ENCODE results near the gene NQO1. TPM values are rescaled to one million over a fixed set of nuclear protein-coding genes. Genes with fewer than 3 reads are reported as not detected.
"Not testable (repeated sequence)": the region's sequence is repeated elsewhere in the genome, so short reads cannot be mapped to it uniquely, and the experiment has no call there.

The NQO1 gene
- total RNA-seq, 1 experiment from 2014 or later: 3,651 TPM

GRCh38 chr16:69745959-69746358 lies 19.6 kb upstream of the NQO1 start:
- DNase-seq (ENCODE audit: low read depth): no peak
- in situ Hi-C loops (cut with HindIII; ENCODE audit: low pct_unique_long_range_greater_than_20kb, low sequenced_read_pairs): no loop called here

- in situ Hi-C loops (cut with HindIII; ENCODE audit: low pct_unique_long_range_greater_than_20kb, low sequenced_read_pairs): no loop called here
- no peak for DNase-seq (ENCODE audit: low read depth)
Observed at GRCh38 chr16:69745232-69745612, 18.9 kb upstream of the NQO1 start.

GRCh38 chr16:69744363-69745231 lies 18.2 kb upstream of the NQO1 start:
- no peak for DNase-seq (ENCODE audit: low read depth)
- in situ Hi-C loops (cut with HindIII; ENCODE audit: low pct_unique_long_range_greater_than_20kb, low sequenced_read_pairs): no loop called here

- peak; percentile 88 for DNase-seq (ENCODE audit: low read depth)
- in situ Hi-C loops (cut with HindIII; ENCODE audit: low pct_unique_long_range_greater_than_20kb, low sequenced_read_pairs): no loop called here
Observed at GRCh38 chr16:69741951-69742904, 15.9 kb upstream of the NQO1 start.

GRCh38 chr16:69741519-69741918 lies 15.2 kb upstream of the NQO1 start:
- peak; percentile 83 for DNase-seq (ENCODE audit: low read depth)

GRCh38 chr16:69732101-69732500 lies 5.7 kb upstream of the NQO1 start:
- in situ Hi-C loops (cut with HindIII; ENCODE audit: low pct_unique_long_range_greater_than_20kb, low sequenced_read_pairs): no loop called here
- no peak for DNase-seq (ENCODE audit: low read depth)

More at GRCh38 chr16:69741519-69741918, 15.2 kb upstream of the NQO1 start:
- in situ Hi-C loops (cut with HindIII; ENCODE audit: low pct_unique_long_range_greater_than_20kb, low sequenced_read_pairs): no loop called here

GRCh38 chr16:69731280-69731679 lies 4.9 kb upstream of the NQO1 start:
- DNase-seq (ENCODE audit: low read depth); in situ Hi-C loops (cut with HindIII; ENCODE audit: low pct_unique_long_range_greater_than_20kb, low sequenced_read_pairs): not testable (repeated sequence)

GRCh38 chr16:69729030-69729429 lies 2.7 kb upstream of the NQO1 start:
- in situ Hi-C loops (cut with HindIII; ENCODE audit: low pct_unique_long_range_greater_than_20kb, low sequenced_read_pairs); DNase-seq (ENCODE audit: low read depth): not testable (repeated sequence)

GRCh38 chr16:69727916-69728270 lies 1.5 kb upstream of the NQO1 start:
- in situ Hi-C loops (cut with HindIII; ENCODE audit: low pct_unique_long_range_greater_than_20kb, low sequenced_read_pairs): no loop called here
- peak; percentile 39 for DNase-seq (ENCODE audit: low read depth)

- in situ Hi-C loops (cut with HindIII; ENCODE audit: low pct_unique_long_range_greater_than_20kb, low sequenced_read_pairs): no loop called here
- DNase-seq (ENCODE audit: low read depth): no peak
Observed at GRCh38 chr16:69725480-69726312, 664 bp downstream of the NQO1 start.

- in situ Hi-C loops (cut with HindIII; ENCODE audit: low pct_unique_long_range_greater_than_20kb, low sequenced_read_pairs): no loop called here
- DNase-seq (ENCODE audit: low read depth): peak; percentile 37
Observed at GRCh38 chr16:69724981-69725479, 1.3 kb downstream of the NQO1 start.

GRCh38 chr16:69724414-69724873 lies 1.9 kb downstream of the NQO1 start:
- in situ Hi-C loops (cut with HindIII; ENCODE audit: low pct_unique_long_range_greater_than_20kb, low sequenced_read_pairs): no loop called here
- DNase-seq (ENCODE audit: low read depth): no peak

GRCh38 chr16:69721441-69721957 lies 4.9 kb downstream of the NQO1 start:
- DNase-seq (ENCODE audit: low read depth): no peak
- in situ Hi-C loops (cut with HindIII; ENCODE audit: low pct_unique_long_range_greater_than_20kb, low sequenced_read_pairs): no loop called here

- in situ Hi-C loops (cut with HindIII; ENCODE audit: low pct_unique_long_range_greater_than_20kb, low sequenced_read_pairs): no loop called here
- no peak for DNase-seq (ENCODE audit: low read depth)
Observed at GRCh38 chr16:69720822-69721430, 5.4 kb downstream of the NQO1 start.

- in situ Hi-C loops (cut with HindIII; ENCODE audit: low pct_unique_long_range_greater_than_20kb, low sequenced_read_pairs): no loop called here
- DNase-seq (ENCODE audit: low read depth): no peak
Observed at GRCh38 chr16:69718111-69718764, 8.1 kb downstream of the NQO1 start.

GRCh38 chr16:69717066-69717465 lies 9.3 kb downstream of the NQO1 start:
- DNase-seq (ENCODE audit: low read depth): no peak
- in situ Hi-C loops (cut with HindIII; ENCODE audit: low pct_unique_long_range_greater_than_20kb, low sequenced_read_pairs): no loop called here
